IgD-negative memory B cell (primary cell): ENCODE data around the gene TEX19. TPM values are rescaled to one million over a fixed set of nuclear protein-coding genes. Genes with fewer than 3 reads are reported as not detected.
A peak's percentile ranks its signal among the peaks of the same experiment; 100 is the strongest.
"Not testable (repeated sequence)": the region's sequence is repeated elsewhere in the genome, so short reads cannot be mapped to it uniquely, and the experiment has no call there.

Source experiments
- H3K27ac Mint-ChIP-seq, 3 donors: one replicate each; pipeline ENCODE4 v1.8.0; 2020 to 2022; ENCODE audit warnings: mild to moderate bottlenecking in 3 of 3, mixed read lengths in 3 of 3, moderate library complexity in 1 of 3
- H3K27me3 Mint-ChIP-seq: one replicate; pipeline ENCODE4 v1.8.0; 2021; ENCODE audit warnings: mixed read lengths
- H3K36me3 Mint-ChIP-seq: one replicate; pipeline ENCODE4 v1.8.0; 2020; ENCODE audit warnings: mild to moderate bottlenecking, mixed read lengths
- H3K4me1 Mint-ChIP-seq, 3 donors: one replicate each; pipeline ENCODE4 v1.8.0; 2020 to 2022; ENCODE audit warnings: mixed read lengths in 3 of 3, mild to moderate bottlenecking in 1 of 3
- H3K4me3 Mint-ChIP-seq, 4 donors: one replicate each; pipeline ENCODE4 v1.8.0; 2020 to 2022; ENCODE audit warnings: mild to moderate bottlenecking in 4 of 4, mixed read lengths in 4 of 4, moderate library complexity in 3 of 4
- H3K9me3 Mint-ChIP-seq, 3 donors: one replicate each; pipeline ENCODE4 v1.8.0; 2020 to 2021; ENCODE audit warnings: mixed read lengths in 3 of 3, mild to moderate bottlenecking in 1 of 3
- polyA plus RNA-seq: library from polyadenylated mRNA; unstranded; fragments of 300-500 nt; fragmentation: Illumina TruSeq; gene quantifications from one replicate; pipeline ENCODE4 v1.2.3, GENCODE V29; 2021

TEX19 gene
- polyA plus RNA-seq, 1 donor from 2014 or later = 0.36 TPM

DNA sequence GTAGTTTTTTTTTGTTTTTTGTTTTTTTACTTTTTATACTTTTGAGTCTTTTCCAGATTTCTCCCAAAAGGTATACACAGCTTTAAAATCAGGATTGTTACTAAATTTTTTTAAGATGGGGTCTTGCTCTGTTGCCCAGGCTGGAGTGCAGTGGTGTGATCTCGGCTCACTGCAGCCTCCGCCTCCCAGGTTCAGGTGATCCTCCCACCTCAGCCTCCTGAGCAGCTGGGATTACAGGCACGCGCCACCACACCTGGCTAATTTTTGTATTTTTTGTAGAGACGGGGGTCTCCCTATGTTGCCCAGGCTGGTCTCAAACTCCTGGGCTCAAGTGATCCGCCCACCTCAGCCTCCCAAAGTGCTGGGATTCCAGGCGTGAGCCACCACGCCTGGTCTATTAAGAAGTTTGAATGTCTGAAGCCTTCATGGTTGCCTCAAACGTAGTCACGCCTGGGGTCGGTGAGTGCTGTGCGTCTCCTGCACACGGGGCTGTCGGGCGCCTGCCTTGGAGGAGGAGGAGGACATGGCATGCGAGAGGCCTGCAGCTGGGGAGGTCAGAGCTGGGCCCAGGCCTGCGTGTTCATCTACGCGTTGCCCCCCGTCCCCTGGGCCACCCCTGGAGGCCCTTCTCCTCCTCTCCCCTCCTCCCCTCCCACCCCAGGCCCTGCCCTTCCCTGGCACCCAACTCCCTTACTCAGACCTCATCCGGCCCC is 23.3 kb downstream of the TEX19 start:
- not testable (repeated sequence) for H3K36me3 Mint-ChIP-seq, H3K4me3 Mint-ChIP-seq, H3K9me3 Mint-ChIP-seq, H3K4me1 Mint-ChIP-seq, H3K27ac Mint-ChIP-seq
- peaks cover 16% of the 10 kb centered on the region for H3K27me3 Mint-ChIP-seq

DNA sequence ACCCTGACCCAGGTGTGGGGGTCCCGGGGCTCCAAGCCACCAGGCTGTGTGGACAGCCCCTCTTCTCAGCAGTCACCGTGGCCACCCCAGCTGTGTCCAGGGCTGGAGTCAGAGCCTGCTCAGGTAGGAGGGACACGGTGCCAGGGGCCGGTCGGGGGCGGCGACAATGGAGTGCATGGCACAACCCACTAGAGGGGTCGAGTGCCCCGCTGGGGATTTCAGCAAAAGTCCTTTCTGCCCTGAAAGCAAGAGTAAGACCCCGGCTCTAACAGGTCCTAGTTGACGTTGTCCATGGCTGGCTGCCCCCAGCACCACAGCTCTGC is 23.8 kb downstream of the TEX19 start:
- no peak overlapping the region for H3K27ac Mint-ChIP-seq
- no peaks in the 10 kb centered on the region for H3K9me3 Mint-ChIP-seq
- no peaks in the 10 kb centered on the region for H3K36me3 Mint-ChIP-seq
- H3K4me3 Mint-ChIP-seq = no peak overlapping the region
- peaks cover 0 to 3% (median 2%) of the 10 kb centered on the region in 3 donors for H3K4me1 Mint-ChIP-seq
- H3K27me3 Mint-ChIP-seq = peaks cover 16% of the 10 kb centered on the region

- no peaks in the 10 kb centered on the region for H3K36me3 Mint-ChIP-seq
- no peak overlapping the region for H3K27ac Mint-ChIP-seq
- peaks cover 16% of the 10 kb centered on the region for H3K27me3 Mint-ChIP-seq
- no peaks in the 10 kb centered on the region for H3K9me3 Mint-ChIP-seq
- H3K4me3 Mint-ChIP-seq = no peak overlapping the region
- peaks cover 0 to 3% (median 2%) of the 10 kb centered on the region in 3 donors for H3K4me1 Mint-ChIP-seq
These were observed 24.4 kb downstream of the TEX19 start for GRCh38 chr17:82383411-82383810.

GRCh38 chr17:82384051-82384729 is 25.1 kb downstream of the TEX19 start:
- Mint-ChIP-seq H3K36me3 (peaks cover 2% of the 10 kb centered on the region), H3K4me1 (peaks cover 0 to 3% (median 2%) of the 10 kb centered on the region in 3 donors), H3K27ac (no peak overlapping the region), H3K4me3 (no peak overlapping the region), H3K9me3 (no peaks in the 10 kb centered on the region), H3K27me3 (peaks cover 13% of the 10 kb centered on the region)

DNA sequence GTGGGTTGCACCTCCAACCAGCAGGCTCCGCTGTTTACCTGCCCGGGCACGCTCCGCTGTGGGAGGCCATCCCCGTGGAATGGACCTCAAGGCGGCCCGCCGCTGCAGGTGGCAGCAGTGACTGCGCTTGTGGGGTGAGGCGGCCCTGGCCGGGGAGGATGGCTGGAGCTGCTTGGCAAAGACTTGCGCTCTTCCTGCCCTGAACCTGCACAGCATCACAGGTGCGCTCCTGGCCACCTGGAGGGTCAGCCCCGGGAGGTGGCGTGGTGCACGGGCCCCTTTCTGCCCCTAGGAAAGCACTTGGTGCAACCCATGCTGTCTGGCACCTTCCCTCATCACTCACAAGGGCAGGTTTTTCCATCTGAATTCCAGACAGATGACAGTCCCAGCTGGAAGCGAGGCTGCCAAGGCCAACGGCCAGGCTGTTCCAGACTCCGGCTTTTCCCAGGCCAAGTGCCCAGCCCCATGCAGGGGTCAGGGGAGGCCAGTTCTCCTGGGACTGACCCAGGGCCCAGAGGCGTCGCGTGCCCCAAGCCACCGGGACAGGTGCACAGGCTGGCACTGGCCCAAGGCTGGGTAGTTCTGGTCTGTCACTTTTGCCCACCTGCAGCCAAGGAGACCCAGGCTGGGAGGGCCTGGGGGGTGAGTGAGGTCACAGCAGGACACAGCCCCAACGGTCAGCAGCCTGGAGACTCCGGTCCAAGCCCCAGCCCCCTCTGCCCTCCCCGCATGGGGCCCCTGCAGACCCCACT is 25.9 kb downstream of the TEX19 start:
- peaks cover 0 to 3% (median 2%) of the 10 kb centered on the region in 3 donors for H3K4me1 Mint-ChIP-seq
- H3K27me3 Mint-ChIP-seq = peaks cover 13% of the 10 kb centered on the region
- H3K9me3 Mint-ChIP-seq = no peaks in the 10 kb centered on the region
- peaks cover 2% of the 10 kb centered on the region for H3K36me3 Mint-ChIP-seq
- H3K4me3 Mint-ChIP-seq = no peak overlapping the region
- H3K27ac Mint-ChIP-seq = no peak overlapping the region

GRCh38 chr17:82385559-82386254 is 26.7 kb downstream of the TEX19 start:
- no peak overlapping the region for H3K27ac Mint-ChIP-seq
- H3K27me3 Mint-ChIP-seq = peaks cover 13% of the 10 kb centered on the region
- peaks cover 0 to 2% (median 0%) of the 10 kb centered on the region in 3 donors for H3K4me1 Mint-ChIP-seq
- H3K4me3 Mint-ChIP-seq = no peak overlapping the region
- H3K36me3 Mint-ChIP-seq = peaks cover 2% of the 10 kb centered on the region
- no peaks in the 10 kb centered on the region for H3K9me3 Mint-ChIP-seq

DNA sequence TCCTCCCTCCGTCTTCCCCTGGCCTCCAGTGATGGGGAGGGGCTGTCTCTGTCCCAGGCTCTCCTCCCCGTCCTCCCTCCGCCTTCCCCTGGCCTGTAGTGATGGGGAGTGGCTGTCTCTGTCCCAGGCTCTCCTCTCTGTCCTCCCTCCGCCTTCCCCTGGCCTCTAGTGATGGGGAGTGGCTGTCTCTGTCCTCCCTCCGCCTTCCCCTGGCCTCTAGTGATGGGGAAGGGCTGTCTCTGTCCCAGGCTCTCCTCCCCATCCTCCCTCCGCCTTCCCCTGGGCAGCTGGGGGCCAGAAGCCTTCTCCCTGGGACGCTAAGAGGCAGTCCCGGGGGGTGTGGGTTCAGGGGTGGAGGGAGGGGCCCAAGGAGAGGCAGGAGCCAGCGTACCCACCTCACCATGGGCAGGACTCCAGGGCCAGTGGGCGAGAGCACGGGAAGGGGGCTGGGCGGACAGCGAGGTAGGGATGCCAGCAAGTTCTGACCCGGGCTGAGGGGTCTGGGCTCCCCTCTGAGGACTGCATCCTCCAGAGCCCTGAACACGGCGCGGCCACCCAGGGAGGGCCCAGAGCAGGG is 27.3 kb downstream of the TEX19 start:
- peaks cover 10% of the 10 kb centered on the region for H3K27me3 Mint-ChIP-seq
- H3K9me3 Mint-ChIP-seq = no peaks in the 10 kb centered on the region
- no peaks in the 10 kb centered on the region for H3K4me1 Mint-ChIP-seq
- peaks cover 2% of the 10 kb centered on the region for H3K36me3 Mint-ChIP-seq
- H3K4me3 Mint-ChIP-seq = no peak overlapping the region
- no peak overlapping the region for H3K27ac Mint-ChIP-seq

GRCh38 chr17:82386881-82387704 is 28.0 kb downstream of the TEX19 start:
- peaks cover 2% of the 10 kb centered on the region for H3K36me3 Mint-ChIP-seq
- no peaks in the 10 kb centered on the region for H3K4me1 Mint-ChIP-seq
- H3K27me3 Mint-ChIP-seq = peaks cover 7% of the 10 kb centered on the region
- no peaks in the 10 kb centered on the region for H3K9me3 Mint-ChIP-seq
- no peak overlapping the region for H3K27ac Mint-ChIP-seq
- no peak overlapping the region for H3K4me3 Mint-ChIP-seq

- H3K9me3 Mint-ChIP-seq = no peaks in the 10 kb centered on the region
- no peaks in the 10 kb centered on the region for H3K4me1 Mint-ChIP-seq
- H3K36me3 Mint-ChIP-seq = peaks cover 2% of the 10 kb centered on the region
- H3K4me3 Mint-ChIP-seq = no peak overlapping the region
- peaks cover 7% of the 10 kb centered on the region for H3K27me3 Mint-ChIP-seq
- no peak overlapping the region for H3K27ac Mint-ChIP-seq
These were observed 28.7 kb downstream of the TEX19 start for GRCh38 chr17:82387705-82388106.

DNA sequence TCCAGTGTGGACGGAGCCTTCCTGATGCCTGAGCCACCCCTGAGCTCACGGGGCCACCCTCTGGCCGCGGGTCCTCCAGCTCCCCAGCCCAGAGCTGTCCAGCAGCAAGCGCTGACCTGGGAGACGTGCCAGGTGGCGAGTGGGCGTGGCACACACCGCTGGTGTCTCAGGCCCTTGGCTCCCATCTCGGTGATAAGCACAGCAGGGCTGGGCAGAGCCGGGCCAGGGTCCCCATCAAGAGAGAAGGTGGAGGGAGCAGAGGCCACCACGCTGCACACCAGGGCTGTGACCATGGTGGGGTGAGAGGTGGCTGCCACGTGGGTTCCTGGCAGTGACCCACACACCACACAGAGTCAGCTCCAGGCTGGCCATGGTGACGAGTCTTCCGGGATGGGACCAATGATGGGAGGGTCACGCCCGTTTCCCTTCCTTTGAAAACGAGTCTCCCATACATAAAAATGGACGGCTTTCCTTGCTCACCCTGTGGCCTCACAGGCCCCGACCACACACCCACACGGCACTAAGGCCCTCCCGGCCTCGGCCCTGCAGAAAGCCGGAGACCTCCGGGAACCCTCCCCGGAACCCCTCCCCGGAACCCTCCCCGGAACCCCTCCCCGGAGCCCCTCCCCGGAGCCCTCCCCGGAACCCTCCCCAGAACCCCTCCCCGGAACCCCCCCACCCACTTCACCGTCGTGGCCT is 29.3 kb downstream of the TEX19 start:
- Mint-ChIP-seq H3K27me3 (peaks cover 7% of the 10 kb centered on the region), H3K27ac (no peak overlapping the region), H3K36me3 (peaks cover 3% of the 10 kb centered on the region), H3K4me1 (no peaks in the 10 kb centered on the region), H3K4me3 (no peak overlapping the region), H3K9me3 (no peaks in the 10 kb centered on the region)

- Mint-ChIP-seq H3K27ac (peak overlapping the region in 1 of 3 donors; percentile 62), H3K4me1 (no peaks in the 10 kb centered on the region), H3K36me3 (peaks cover 3% of the 10 kb centered on the region), H3K27me3 (peaks cover 7% of the 10 kb centered on the region), H3K4me3 (no peak overlapping the region), H3K9me3 (no peaks in the 10 kb centered on the region)
These were observed 29.9 kb downstream of the TEX19 start for GRCh38 chr17:82388922-82389283.

GRCh38 chr17:82389379-82389778 is 30.3 kb downstream of the TEX19 start:
- H3K27ac Mint-ChIP-seq = peak overlapping the region in 1 of 3 donors; percentile 62
- peaks cover 7% of the 10 kb centered on the region for H3K27me3 Mint-ChIP-seq
- no peaks in the 10 kb centered on the region for H3K4me1 Mint-ChIP-seq
- peaks cover 7% of the 10 kb centered on the region for H3K36me3 Mint-ChIP-seq
- no peaks in the 10 kb centered on the region for H3K9me3 Mint-ChIP-seq
- no peak overlapping the region for H3K4me3 Mint-ChIP-seq

- H3K27ac Mint-ChIP-seq = no peak overlapping the region
- H3K4me1 Mint-ChIP-seq = peaks cover 0 to 1% (median 0%) of the 10 kb centered on the region in 3 donors
- no peaks in the 10 kb centered on the region for H3K9me3 Mint-ChIP-seq
- peaks cover 3% of the 10 kb centered on the region for H3K27me3 Mint-ChIP-seq
- H3K36me3 Mint-ChIP-seq = peaks cover 7% of the 10 kb centered on the region
- no peak overlapping the region for H3K4me3 Mint-ChIP-seq
These were observed 31.2 kb downstream of the TEX19 start for GRCh38 chr17:82390015-82390859.
